A673 (cell line): ENCODE results near the gene PRKAR2B. TPM values are rescaled to one million over a fixed set of nuclear protein-coding genes. Genes with fewer than 3 reads are reported as not detected.

Experiments used
- BruUV-seq: library from RNA; stranded (reverse); fragments of 400-500 nt; replicated peaks from 2 replicates; lab custom pipeline; 2021; lab: Mats Ljungman, UMichigan
- CTCF ChIA-PET: fragments of 300-600 bp; sonication (Branson Sonifier 250); formaldehyde crosslinking; loops from one replicate; lab custom pipeline; 2022; ENCODE audit warnings: antibody characterized with exemption; lab: Charles Lee
- POLR2A ChIA-PET: fragments of 300-600 bp; sonication (Branson Sonifier 250); formaldehyde crosslinking; loops from one replicate; lab custom pipeline; 2022; ENCODE audit warnings: antibody characterized with exemption; ENCODE audit not compliant: low non-redundant PET; lab: Charles Lee
- DNase-seq: peaks from one replicate; pipeline ENCODE4 v3.0.0-alpha.2; 2015; ENCODE audit warnings: low spot score
- H3K27ac ChIP-seq: fragments of 200-600 bp; sonication (generic); 2 replicates; pipeline ENCODE4 v1.5.1; 2016; ENCODE audit warnings: mixed run types, low read depth, mild to moderate bottlenecking, mixed read lengths, antibody characterized with exemption, low read length; ENCODE audit not compliant: poor library complexity, severe bottlenecking
- H3K27me3 ChIP-seq: fragments of 200-600 bp; sonication (generic); replicated peaks from 2 replicates; pipeline ENCODE4 v1.6.1; 2017; ENCODE audit warnings: mixed run types, low read depth, mild to moderate bottlenecking, mixed read lengths, antibody characterized with exemption, low read length; ENCODE audit not compliant: insufficient read depth, poor library complexity
- H3K36me3 ChIP-seq: fragments of 200-600 bp; sonication (generic); 2 replicates; pipeline ENCODE4 v1.6.1; 2016; ENCODE audit warnings: mixed run types, mild to moderate bottlenecking, mixed read lengths, antibody characterized with exemption, low read length; ENCODE audit not compliant: insufficient read depth, poor library complexity, severe bottlenecking
- H3K4me1 ChIP-seq: fragments of 200-600 bp; sonication (generic); 2 replicates; pipeline ENCODE4 v1.6.1; 2017; ENCODE audit warnings: mixed run types, mild to moderate bottlenecking, mixed read lengths, antibody characterized with exemption, low read length; ENCODE audit not compliant: insufficient read depth, poor library complexity, severe bottlenecking
- H3K4me3 ChIP-seq: fragments of 200-600 bp; sonication (generic); 2 replicates; pipeline ENCODE4 v1.5.1; 2016; ENCODE audit warnings: low read depth, mixed run types, mild to moderate bottlenecking, mixed read lengths, low read length; ENCODE audit not compliant: poor library complexity, severe bottlenecking
- H3K9me3 ChIP-seq: fragments of 200-600 bp; sonication (generic); 2 replicates; pipeline ENCODE4 v1.6.1; 2016; ENCODE audit warnings: mixed run types, low read depth, mild to moderate bottlenecking, mixed read lengths, antibody characterized with exemption, low read length; ENCODE audit not compliant: poor library complexity, severe bottlenecking
- CTCF ChIP-seq: fragments of 300-800, 200-600 bp; sonication (generic); conservative IDR thresholded peaks from 2 replicates; pipeline ENCODE4 v1.5.1; 2017; ENCODE audit warnings: low read depth, mild to moderate bottlenecking, antibody characterized with exemption, low read length, moderate library complexity, mixed read lengths
- EZH2 ChIP-seq: fragments of 200-600 bp; sonication (generic); IDR thresholded peaks from 2 replicates; pipeline ENCODE4 v1.6.1; 2017; ENCODE audit warnings: borderline replicate concordance, low read depth, mild to moderate bottlenecking, mixed read lengths, antibody characterized with exemption, low read length; ENCODE audit not compliant: poor library complexity, severe bottlenecking
- intact Hi-C: fragments of 100-400 bp; cut with micrococcal nuclease; formaldehyde crosslinking; loops from one replicate; pipeline ENCODE4 v1.10.0; 2022; ENCODE audit not compliant: unreplicated experiment
- total RNA-seq: library from RNA; stranded (reverse); gene quantifications from 2 replicates; pipeline ENCODE4 v1.2.3, GENCODE V29; 2021

The PRKAR2B gene
- total RNA-seq, 1 experiment from 2014 or later, result 4.8 TPM

- peak; percentile 95 for DNase-seq
- BruUV-seq, result no TSS peak
- Histone ChIP-seq H3K27ac (peak overlapping the region; percentile 87), H3K36me3 (no peaks in the 10 kb centered on the region), H3K4me3 (peak overlapping the region; percentile 84), H3K9me3 (no peaks in the 10 kb centered on the region), H3K4me1 (peaks cover 5% of the 10 kb centered on the region), H3K27me3 (no peaks in the 10 kb centered on the region)
- no peak for TF ChIP-seq EZH2
- CTCF ChIA-PET, result interaction anchor here (1.0 to 1.4 kb wide), 2 partner anchors 19 to 509 kb away, joined by 3 read pairs; partner anchors contain the start of gene CCDC71L
- POLR2A ChIA-PET, result no interaction called here
- intact Hi-C loops, result no loop called here
These were observed 124.9 kb downstream of the PRKAR2B start for GRCh38 chr7:107169120-107170050.

GRCh38 chr7:107170051-107170915 lies 125.8 kb downstream of the PRKAR2B start:
- Histone ChIP-seq H3K27ac (peak overlapping the region; percentile 87), H3K4me1 (peaks cover 5% of the 10 kb centered on the region), H3K36me3 (no peaks in the 10 kb centered on the region), H3K4me3 (peak overlapping the region; percentile 84), H3K27me3 (no peaks in the 10 kb centered on the region), H3K9me3 (no peaks in the 10 kb centered on the region)
- TSS peak; percentile 75 for BruUV-seq
- TF ChIP-seq CTCF, result no peak
- TF ChIP-seq EZH2, result no peak
- intact Hi-C loops, result no loop called here
- ChIA-PET POLR2A (no interaction called here), CTCF (no interaction called here)
- DNase-seq, result no peak

DNA sequence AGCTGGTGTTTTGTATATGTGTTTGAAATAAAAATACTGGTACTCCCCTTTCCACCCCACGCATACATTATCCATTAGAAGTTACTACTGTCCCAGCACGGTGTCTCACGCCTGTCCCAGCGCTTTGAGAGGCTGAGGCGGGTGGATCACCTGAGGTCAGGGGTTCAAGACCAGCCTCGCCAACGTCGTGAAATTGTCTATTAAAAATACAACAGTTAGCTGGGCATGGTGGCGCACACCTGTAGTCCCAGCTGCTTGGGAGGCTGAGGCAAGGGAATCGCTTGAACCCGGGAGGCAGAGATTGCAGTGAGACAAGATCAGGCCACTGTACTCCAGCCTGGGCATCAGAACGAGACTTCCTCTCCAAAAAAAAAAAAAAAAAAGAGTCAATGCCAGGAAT lies 127.0 kb downstream of the PRKAR2B start:
- ChIA-PET CTCF (no interaction called here), POLR2A (no interaction called here)
- no peak overlapping the region for H3K4me3 ChIP-seq
- intact Hi-C loops, result no loop called here
- no peak for TF ChIP-seq CTCF
- TF ChIP-seq EZH2, result no peak
- DNase-seq, result no peak
- BruUV-seq, result no TSS peak
- no peaks in the 10 kb centered on the region for H3K36me3 ChIP-seq
- no peak overlapping the region for H3K27ac ChIP-seq
- H3K27me3 ChIP-seq, result no peaks in the 10 kb centered on the region
- H3K4me1 ChIP-seq, result peaks cover 3% of the 10 kb centered on the region
- no peaks in the 10 kb centered on the region for H3K9me3 ChIP-seq
